SK-N-SH (cell line): ENCODE measurements around the gene SLC50A1. TPM values are rescaled to one million over a fixed set of nuclear protein-coding genes. Genes with fewer than 3 reads are reported as not detected.

Experiments used
- CTCF ChIA-PET: fragments of 300-600, 350-600 bp; formaldehyde crosslinking; extraction: SDS; loops from one replicate; lab custom pipeline; 2021; lab: Yijun Ruan, JAX
- POLR2A ChIA-PET: fragments of 350-600 bp; sonication (Branson Sonifier 250); formaldehyde crosslinking; extraction: SDS; loops from one replicate; lab custom pipeline; 2020; ENCODE audit warnings: antibody characterized with exemption, inconsistent platforms; lab: Yijun Ruan, JAX
- DNase-seq: peaks from one replicate; pipeline ENCODE4 v3.0.0; 2012
- H2AFZ ChIP-seq: fragments of 200-600 bp; sonication (generic); 2 replicates; pipeline ENCODE4 v1.8.1; 2016; ENCODE audit warnings: antibody characterized with exemption, mild to moderate bottlenecking, low read depth
- H3F3A ChIP-seq: fragments of 200-600 bp; sonication (generic); replicated peaks from 2 replicates; pipeline ENCODE3; 2016; ENCODE audit warnings: antibody characterized with exemption, mild to moderate bottlenecking; ENCODE audit not compliant: insufficient read depth
- H3K27ac ChIP-seq, 2 experiments: fragments of 200-500 bp in 1 of 2; fragments of 200-600 bp in 1 of 2; sonication (Bioruptor generic) in 1 of 2; sonication (generic), shearing (Covaris generic) in 1 of 2; 2 replicates each; pipeline versions ENCODE4 v1.5.1 to v1.6.1; 2014 to 2016; ENCODE audit warnings: low read depth in 2 of 2, inconsistent platforms in 1 of 2, low read length in 1 of 2, mild to moderate bottlenecking in 1 of 2, mixed read lengths in 1 of 2
- H3K27me3 ChIP-seq: fragments of 200-600 bp; sonication (generic), shearing (Covaris generic); 2 replicates; pipeline ENCODE4 v1.6.1; 2016; ENCODE audit warnings: mixed run types; ENCODE audit not compliant: insufficient read depth
- H3K36me3 ChIP-seq, 2 experiments: fragments of 200-500 bp in 1 of 2; fragments of 200-600 bp in 1 of 2; sonication (Bioruptor generic) in 1 of 2; sonication (generic) in 1 of 2; replicated peaks in 1 of 2; 2 replicates each; pipeline versions ENCODE3 to v1.5.1; 2014 to 2016; ENCODE audit warnings: low read length in 1 of 2, mild to moderate bottlenecking in 1 of 2; ENCODE audit not compliant: insufficient read depth in 2 of 2, control insufficient read depth in 1 of 2
- H3K4me1 ChIP-seq, 2 experiments: fragments of 200-500 bp in 1 of 2; fragments of 200-600 bp in 1 of 2; sonication (Bioruptor generic) in 1 of 2; sonication (generic), shearing (Covaris generic) in 1 of 2; 2 replicates each; pipeline versions ENCODE4 v1.5.1 to v1.6.1; 2014 to 2016; ENCODE audit warnings: low read depth in 1 of 2, low read length in 1 of 2, mixed run types in 1 of 2; ENCODE audit not compliant: insufficient read depth in 2 of 2, control insufficient read depth in 1 of 2
- H3K4me2 ChIP-seq: fragments of 200-600 bp; sonication (generic), shearing (Covaris generic); 2 replicates; pipeline ENCODE4 v1.6.1; 2017; ENCODE audit warnings: mixed run types
- H3K4me3 ChIP-seq, 2 experiments: fragments of 200-500 bp in 1 of 2; fragments of 200-600 bp in 1 of 2; sonication (Bioruptor generic) in 1 of 2; sonication (generic), shearing (Covaris generic) in 1 of 2; 2 replicates each; pipeline versions ENCODE4 v1.5.1 to v1.8.1; 2014 to 2016; ENCODE audit warnings: low read depth in 2 of 2, inconsistent platforms in 1 of 2, low read length in 1 of 2, mild to moderate bottlenecking in 1 of 2, mixed read lengths in 1 of 2, moderate library complexity in 1 of 2
- H3K79me2 ChIP-seq: fragments of 200-600 bp; sonication (generic); 2 replicates; pipeline ENCODE4 v1.8.1; 2017; ENCODE audit warnings: mild to moderate bottlenecking; ENCODE audit not compliant: insufficient read depth
- H3K9ac ChIP-seq: fragments of 200-600 bp; sonication (generic); 2 replicates; pipeline ENCODE4 v1.6.1; 2017; ENCODE audit warnings: mixed run types
- H3K9me2 ChIP-seq: fragments of 200-600 bp; sonication (generic); 2 replicates; pipeline ENCODE4 v1.6.1; 2017; ENCODE audit warnings: mixed run types
- H3K9me3 ChIP-seq: fragments of 200-600 bp; sonication (generic); 2 replicates; pipeline ENCODE4 v1.6.1; 2017; ENCODE audit warnings: mixed run types, mild to moderate bottlenecking, moderate library complexity
- H4K20me1 ChIP-seq: fragments of 200-600 bp; sonication (generic); 2 replicates; pipeline ENCODE4 v1.6.1; 2017; ENCODE audit warnings: mild to moderate bottlenecking, mixed run types; ENCODE audit not compliant: insufficient read depth
- CHD2 ChIP-seq: fragments of 150-350 bp; IDR thresholded peaks from 2 replicates; pipeline ENCODE4 v1.6.1; 2018; ENCODE audit warnings: low read length; ENCODE audit not compliant: partially characterized antibody
- FOXJ3 ChIP-seq: sonication (generic); formaldehyde crosslinking; IDR thresholded peaks from 2 replicates; pipeline ENCODE4 v1.5.1; 2020; ENCODE audit warnings: mild to moderate bottlenecking, missing genetic modification reagents
- FOXM1 ChIP-seq: IDR thresholded peaks from 2 replicates; pipeline ENCODE4 v1.4.0; 2012; ENCODE audit warnings: low read depth, mild to moderate bottlenecking
- GABPA ChIP-seq: IDR thresholded peaks from 2 replicates; pipeline ENCODE4 v1.4.0; 2012; ENCODE audit warnings: low read depth, mild to moderate bottlenecking
- IRF3 ChIP-seq: fragments of 150-350 bp; IDR thresholded peaks from 2 replicates; pipeline ENCODE4 v1.6.1; 2016; ENCODE audit warnings: mild to moderate bottlenecking, low read depth, low read length
- JUND ChIP-seq: IDR thresholded peaks from 2 replicates; pipeline ENCODE4 v1.4.0; 2012
- MAX ChIP-seq: IDR thresholded peaks from 2 replicates; pipeline ENCODE4 v1.4.0; 2012; ENCODE audit warnings: low read depth
- PBX3 ChIP-seq: IDR thresholded peaks from 2 replicates; pipeline ENCODE4; 2012
- RFX5 ChIP-seq: IDR thresholded peaks from 2 replicates; pipeline ENCODE4 v1.6.1; 2012; ENCODE audit warnings: mild to moderate bottlenecking, improper control_type of control experiment, low read length
- SIN3A ChIP-seq: IDR thresholded peaks from 2 replicates; pipeline ENCODE4 v1.6.1; 2012; ENCODE audit warnings: low read depth, mild to moderate bottlenecking, low read length, moderate library complexity, borderline replicate concordance
- TEAD4 ChIP-seq: IDR thresholded peaks from 2 replicates; pipeline ENCODE4 v1.4.0; 2012; ENCODE audit warnings: mild to moderate bottlenecking, borderline replicate concordance; ENCODE audit not compliant: insufficient read depth
- USF1 ChIP-seq: IDR thresholded peaks from 2 replicates; pipeline ENCODE4 v1.4.0; 2012; ENCODE audit warnings: low read depth, borderline replicate concordance
- WGBS: methylation state at CpG from one replicate; pipeline ENCODE4 v1.1.6; 2017; ENCODE audit warnings: low lambda C conversion rate; 5-methylcytosine and 5-hydroxymethylcytosine counted together
- polyA plus RNA-seq, 3 experiments: library from polyadenylated mRNA; depleted of rRNA; stranded (reverse); fragments of >200 nt; gene quantifications; 2 replicates each; pipeline ENCODE4 v1.2.3, GENCODE V29; 2012

Gene SLC50A1
- polyA plus RNA-seq, 1 of the 3 experiments (the other 2 are of a cell fraction): 58.4 TPM

GRCh38 chr1:155173478-155174323 is 38.0 kb downstream of the SLC50A1 start, which contains the start of gene TRIM46 (continued):
- TF ChIP-seq CHD2: peak; percentile 11
- peak; percentile 91 for TF ChIP-seq MAX
- TF ChIP-seq IRF3: no peak
- no peak for TF ChIP-seq PBX3
- TF ChIP-seq GABPA: no peak
- TF ChIP-seq USF1: peak; percentile 73; the same call in 1 of the 2 replicates
- no peak for TF ChIP-seq FOXJ3 (CRISPR knock-in tag)
- peak; percentile 41; the same call in 1 of the 2 replicates for TF ChIP-seq SIN3A

- peak overlapping the region; percentile 75 to 93 for H3K4me3 ChIP-seq
- H3K27ac ChIP-seq: peak overlapping the region; percentile 38 to 92; a peak in 3 of 4 replicates
- peak overlapping the region; percentile 96 for H3K9ac ChIP-seq
- H2AFZ ChIP-seq: peak overlapping the region; percentile 80; the same call in 1 of the 2 replicates
- POLR2A ChIA-PET: interaction anchor here (0.5 to 2.8 kb wide), 9 partner anchors 10 to 190 kb away, joined by 3 to 27 read pairs (median 4); partner anchors contain the start of genes EFNA1 and THBS3
- no peaks in the 10 kb centered on the region for H4K20me1 ChIP-seq
- peak; percentile 30 for TF ChIP-seq CHD2
- TF ChIP-seq JUND: no peak
- peak; percentile 48; the same call in 1 of the 2 replicates for TF ChIP-seq RFX5
- no peak for TF ChIP-seq TEAD4
- no peak for TF ChIP-seq FOXM1
- TF ChIP-seq, all 33 proteins: peak for 2
- WGBS: 16% methylated on average over 34 of the region's 35 CpGs
- DNase-seq: peak; percentile 90
- peaks cover 41% of the 10 kb centered on the region for H3K79me2 ChIP-seq
- no peaks in the 10 kb centered on the region for H3K9me3 ChIP-seq
- H3K36me3 ChIP-seq: peaks cover 23 to 38% of the 10 kb centered on the region in 2 experiments
- CTCF ChIA-PET: interaction anchor here (0.6 to 14.8 kb wide), 26 partner anchors 8 to 164 kb away, joined by 3 to 496 read pairs (median 4); partner anchors contain the start of genes ADAM15, ENTREP3, MTX1 and SLC50A1
- H3K4me2 ChIP-seq: peak overlapping the region; percentile 94
- peaks cover 0 to 33% of the 10 kb centered on the region in 2 experiments; a peak in 3 of 4 replicates for H3K4me1 ChIP-seq
- H3K9me2 ChIP-seq: no peaks in the 10 kb centered on the region
- no peaks in the 10 kb centered on the region for H3K27me3 ChIP-seq
- H3F3A ChIP-seq: peaks cover 31% of the 10 kb centered on the region
These were observed 39.0 kb downstream of the SLC50A1 start for GRCh38 chr1:155174324-155175280.
